H1 (cell line): ENCODE measurements around the gene BRIP1. TPM values are rescaled to one million over a fixed set of nuclear protein-coding genes. Genes with fewer than 3 reads are reported as not detected.

Experiments
- CTCF ChIP-seq, 3 experiments: IDR thresholded peaks; 1 replicate in 2 of 3; 2 replicates in 1 of 3; pipeline versions ENCODE4 v1.5.1 to v1.6.1; 2011; ENCODE audit warnings: low read length in 3 of 3, mild to moderate bottlenecking in 3 of 3, inconsistent platforms in 2 of 3, low read depth in 1 of 3, moderate library complexity in 1 of 3; ENCODE audit not compliant: insufficient read depth in 1 of 3; ENCODE audit errors: control extremely low read depth in 1 of 3
- KDM5A ChIP-seq: fragments of 200-600 bp; IDR thresholded peaks from 2 replicates; pipeline ENCODE4 v1.7.1; 2012; ENCODE audit warnings: mild to moderate bottlenecking, low read length, inconsistent platforms, mixed read lengths
- polyA plus RNA-seq, 7 experiments: library from polyadenylated mRNA; depleted of rRNA in 3 of 7; stranded (reverse) in 5 of 7; unstranded in 2 of 7; fragments of >200 nt in 5 of 7; fragments of 200-250 nt in 2 of 7; gene quantifications; 1 replicate in 5 of 7; 2 replicates in 1 of 7; 4 replicates in 1 of 7; pipeline versions ENCODE4 v1.2.1 to v1.2.3, GENCODE V29; 2011 to 2013; ENCODE audit warnings: missing spikeins in 2 of 7, mixed read lengths in 2 of 7
- total RNA-seq: library from RNA; stranded (reverse); fragmentation: NEBNext Ultra II Directional; extraction: Animal tissue kit (Norgen Biotek cat#: 25700); gene quantifications from 2 replicates; pipeline ENCODE4 v1.2.1, GENCODE V29; 2021

Gene BRIP1
- total and polyA plus RNA-seq, 2 of the 8 experiments (the other 6 are each of a cell fraction or from before 2014, with no cell fraction given): 5.8 to 19.2 TPM

GRCh38 chr17:61641715-61642114 lies 221.6 kb downstream of the BRIP1 start (continued):
- no peak for TF ChIP-seq CTCF (IDR thresholded peaks at IDR 0.05; ENCODE audit: control extremely low read depth in 1 of 3, insufficient read depth in 1 of 3, low read depth in 1 of 3, low read length in 3 of 3)
- no peak for TF ChIP-seq KDM5A
